ENCODE results near the gene RIOK2.

DNA sequence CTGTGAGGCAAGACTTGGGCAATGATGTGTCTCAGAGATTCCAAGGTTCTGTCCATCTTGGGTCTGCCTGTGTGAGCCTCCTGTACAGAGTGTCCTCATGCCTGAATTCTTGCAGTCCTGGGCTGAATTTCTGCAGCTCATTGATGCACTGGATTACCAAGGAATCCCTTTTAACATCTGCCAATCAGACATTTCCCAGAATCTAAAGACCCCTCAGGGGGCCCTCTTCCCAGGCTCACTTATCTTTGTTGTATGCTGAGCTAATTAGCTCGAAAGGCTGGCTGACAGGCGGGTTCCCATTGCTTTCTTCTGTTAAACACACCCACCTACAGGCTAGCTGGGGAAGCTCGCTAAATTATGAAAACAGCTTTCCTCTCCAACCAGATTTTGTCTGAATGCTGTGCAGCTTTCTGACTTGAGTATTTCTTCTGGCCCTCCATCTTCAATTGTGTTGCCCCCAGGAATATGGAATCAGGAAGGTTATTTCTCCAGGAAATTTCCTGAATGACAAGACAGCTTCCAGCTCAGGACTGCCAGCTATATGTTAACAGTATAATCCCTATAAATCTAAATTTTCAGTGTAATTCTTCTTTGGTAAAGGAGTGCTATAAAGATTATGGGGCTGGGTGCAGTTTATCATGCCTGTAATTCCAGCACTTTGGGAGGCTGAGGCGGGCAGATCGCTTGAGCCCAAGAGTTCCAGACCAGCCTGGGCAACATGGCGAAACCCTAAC is 40.4 kb downstream of the RIOK2 start, which contains the start of gene LIX1:
- TF ChIP-seq, protein P1, sequence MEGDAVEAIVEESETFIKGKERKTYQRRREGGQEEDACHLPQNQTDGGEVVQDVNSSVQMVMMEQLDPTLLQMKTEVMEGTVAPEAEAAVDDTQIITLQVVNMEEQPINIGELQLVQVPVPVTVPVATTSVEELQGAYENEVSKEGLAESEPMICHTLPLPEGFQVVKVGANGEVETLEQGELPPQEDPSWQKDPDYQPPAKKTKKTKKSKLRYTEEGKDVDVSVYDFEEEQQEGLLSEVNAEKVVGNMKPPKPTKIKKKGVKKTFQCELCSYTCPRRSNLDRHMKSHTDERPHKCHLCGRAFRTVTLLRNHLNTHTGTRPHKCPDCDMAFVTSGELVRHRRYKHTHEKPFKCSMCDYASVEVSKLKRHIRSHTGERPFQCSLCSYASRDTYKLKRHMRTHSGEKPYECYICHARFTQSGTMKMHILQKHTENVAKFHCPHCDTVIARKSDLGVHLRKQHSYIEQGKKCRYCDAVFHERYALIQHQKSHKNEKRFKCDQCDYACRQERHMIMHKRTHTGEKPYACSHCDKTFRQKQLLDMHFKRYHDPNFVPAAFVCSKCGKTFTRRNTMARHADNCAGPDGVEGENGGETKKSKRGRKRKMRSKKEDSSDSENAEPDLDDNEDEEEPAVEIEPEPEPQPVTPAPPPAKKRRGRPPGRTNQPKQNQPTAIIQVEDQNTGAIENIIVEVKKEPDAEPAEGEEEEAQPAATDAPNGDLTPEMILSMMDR (IDR thresholded peaks at IDR 0.05; ENCODE audit: insufficient read depth, low read length), result peak; percentile 11
- TF ChIP-seq POLR2AphosphoS5 (IDR thresholded peaks at IDR 0.05; ENCODE audit: low read depth), result no peak
- no peak for TF ChIP-seq REST (IDR thresholded peaks at IDR 0.05; ENCODE audit: insufficient replicate concordance, low read depth)
